22Rv1 (cell line): Measurements from ENCODE around the gene ITGB2.

Source experiments
- H3K27ac ChIP-seq: fragments of 450-650 bp; 2 replicates; pipeline ENCODE4 v1.5.1; 2017
- CTCF ChIP-seq: fragments of 450-650 bp; IDR thresholded peaks from 2 replicates; pipeline ENCODE4 v1.5.1; 2017; ENCODE audit warnings: mild to moderate bottlenecking
- ZFX ChIP-seq: fragments of 450-650 bp; IDR thresholded peaks from 2 replicates; pipeline ENCODE4 v1.6.1; 2017; ENCODE audit warnings: antibody characterized with exemption, borderline replicate concordance

The ITGB2 gene

DNA sequence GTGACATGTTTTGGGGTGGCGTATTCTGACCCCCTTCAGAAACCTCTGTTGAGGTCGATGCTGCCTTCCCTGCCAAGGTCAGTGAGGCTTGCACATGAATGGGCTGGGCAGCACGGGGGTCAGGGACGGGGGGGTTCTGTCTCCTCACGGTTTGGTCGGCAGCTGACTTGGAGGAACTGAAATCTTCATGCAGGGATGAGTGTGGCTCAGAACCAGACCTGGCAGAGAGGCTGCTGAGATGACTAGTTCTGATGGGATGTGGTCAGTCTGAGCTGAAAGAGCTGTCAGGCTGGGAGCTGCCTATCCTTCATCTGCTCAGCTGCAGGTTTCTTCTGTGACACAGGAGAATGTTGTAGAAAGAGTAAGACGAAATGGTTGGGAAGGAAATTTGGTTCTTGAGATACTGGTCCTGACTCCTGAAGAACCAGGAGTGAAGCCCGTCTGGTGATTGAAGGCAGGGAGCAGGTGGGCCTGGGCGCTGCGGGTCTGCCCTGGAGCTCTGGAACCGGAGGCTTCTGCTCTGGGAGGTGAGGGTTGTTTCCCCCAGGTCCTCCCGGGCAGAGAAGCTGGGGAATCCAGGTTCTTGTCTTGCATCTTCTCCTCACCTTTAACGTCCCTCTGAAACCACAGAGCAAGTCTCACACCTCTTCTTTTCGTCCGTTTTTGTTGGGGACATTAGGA, 22.4 kb upstream of the ITGB2 start:
- TF ChIP-seq ZFX (no peak), CTCF (no peak)
- H3K27ac ChIP-seq = no peak overlapping the region

DNA sequence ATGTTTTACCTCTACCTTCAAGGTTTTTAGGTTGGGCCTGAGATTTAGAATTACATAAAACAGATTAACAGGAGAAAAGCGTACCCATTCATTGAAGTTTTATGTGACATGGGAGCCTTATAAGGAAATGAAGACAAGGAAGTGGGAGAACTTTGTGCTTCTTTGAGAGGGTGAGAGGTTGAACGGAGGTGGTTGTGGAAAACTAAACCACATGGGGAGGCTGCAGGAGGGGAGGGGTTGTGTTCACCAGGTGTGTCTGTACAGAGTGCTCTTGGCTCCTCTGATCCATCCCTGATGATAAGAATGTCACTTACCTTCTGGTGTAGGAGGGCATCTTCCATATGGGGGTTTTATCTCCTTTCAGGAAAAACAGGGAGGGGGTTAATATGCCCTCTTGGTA, 21.9 kb upstream of the ITGB2 start:
- no peak overlapping the region for H3K27ac ChIP-seq
- TF ChIP-seq CTCF = no peak

- no peak overlapping the region for H3K27ac ChIP-seq
- TF ChIP-seq CTCF = no peak
Measured at GRCh38 chr21:44941567-44941966, 20.9 kb upstream of the ITGB2 start.

DNA sequence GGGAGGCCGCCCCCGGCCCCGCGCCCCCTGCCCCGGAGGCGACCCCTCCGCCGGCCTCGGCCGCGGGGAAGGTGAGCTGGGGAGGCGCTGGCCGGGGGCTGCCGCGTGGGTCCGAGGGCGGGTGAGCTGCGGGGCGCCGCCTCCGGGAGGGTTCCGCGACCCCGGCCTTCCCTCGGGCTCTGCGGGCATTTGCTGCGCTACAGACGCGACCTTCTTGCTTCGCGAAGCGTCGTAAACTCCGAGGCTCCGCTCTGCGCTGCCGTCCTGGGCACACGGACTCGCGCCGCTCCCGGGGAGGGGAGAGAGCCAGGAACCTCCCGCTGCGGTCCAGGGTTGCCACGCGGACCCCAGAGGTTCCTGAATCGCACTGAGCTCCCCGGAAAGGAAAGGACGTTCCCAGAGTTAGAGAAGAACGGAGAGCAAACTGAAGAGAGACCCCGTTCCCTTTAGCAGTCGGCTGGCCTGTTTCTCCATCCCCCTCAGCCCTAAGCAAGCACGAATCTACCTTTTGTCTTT, 19.5 kb upstream of the ITGB2 start:
- no peak for TF ChIP-seq ZFX
- TF ChIP-seq CTCF = no peak
- H3K27ac ChIP-seq = peak overlapping the region; percentile 55

- no peak for TF ChIP-seq CTCF
- TF ChIP-seq ZFX = no peak
- peak within 1 kb of the TSS; percentile 55 for H3K27ac ChIP-seq
Measured at GRCh38 chr21:44939532-44940115, 18.9 kb upstream of the ITGB2 start, which contains the start of gene SLX9. SLX9 (plus strand) TSS chr21:44940029; CDS start chr21:44940058, 29 bp downstream.

GRCh38 chr21:44938772-44939531, 18.3 kb upstream of the ITGB2 start:
- TF ChIP-seq CTCF = no peak
- TF ChIP-seq ZFX = no peak
- H3K27ac ChIP-seq = peak overlapping the region; percentile 55

DNA sequence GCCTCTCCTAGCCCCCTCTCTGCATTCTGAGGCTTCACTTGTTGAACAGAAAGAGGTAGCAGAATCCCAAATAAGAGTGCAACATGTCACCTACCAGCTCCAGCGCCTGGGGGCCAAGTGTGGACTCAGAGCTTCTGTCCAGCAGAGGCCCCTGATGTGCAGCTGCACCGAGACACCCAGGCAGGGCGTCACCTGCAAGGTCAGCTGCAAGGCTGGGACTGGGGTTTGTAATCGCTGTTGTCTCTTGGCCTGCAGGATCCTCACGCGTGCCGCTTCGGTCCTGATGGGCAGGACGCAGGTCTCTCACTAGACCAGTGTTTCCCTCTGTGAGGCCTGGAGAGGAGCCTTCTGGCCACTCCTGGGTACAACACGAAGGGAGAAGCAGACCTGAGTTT, 14.8 kb upstream of the ITGB2 start:
- no peak overlapping the region for H3K27ac ChIP-seq
- TF ChIP-seq CTCF = no peak
- no peak for TF ChIP-seq ZFX
